Measurements from ENCODE around the gene ME3. TPM values are rescaled to one million over a fixed set of nuclear protein-coding genes. Genes with fewer than 3 reads are reported as not detected.
A peak's percentile ranks its signal among the peaks of the same experiment; 100 is the strongest.

Gene ME3
- total RNA-seq, 2 donors from 2014 or later = 13.8 to 20.3 TPM

DNA sequence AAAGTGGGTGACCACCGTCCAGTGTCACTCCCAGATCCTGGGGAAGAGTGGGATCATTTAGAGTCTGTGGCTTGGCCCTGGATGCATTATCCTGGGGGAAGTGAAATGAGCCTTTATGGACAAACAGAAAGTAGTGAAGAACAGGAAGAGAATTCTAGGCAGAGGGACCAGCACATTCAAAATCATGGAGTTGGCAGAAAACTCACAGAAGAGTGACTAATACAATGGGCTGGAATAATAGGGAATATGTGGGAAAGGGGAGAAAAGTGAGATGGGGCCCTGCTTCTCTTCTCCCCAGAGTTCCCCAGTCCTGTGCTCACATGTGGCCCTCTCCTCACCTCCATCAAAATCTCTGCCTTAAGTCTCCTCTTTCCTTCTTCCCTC lies 213.4 kb downstream of the ME3 start:
- Histone ChIP-seq H3K27me3 (no peaks in the 10 kb centered on the region), H3K9ac (ENCODE audit: low read depth in 2 of 2, low read length in 2 of 2) (no peak overlapping the region), H3K27ac (no peak overlapping the region), H3K4me3 (no peak overlapping the region), H3K9me3 (no peaks in the 10 kb centered on the region), H3K36me3 (no peaks in the 10 kb centered on the region), H3K4me1 (no peaks in the 10 kb centered on the region)
- intact Hi-C loops (cut with DNase I) = loop anchor here (5.0 kb wide), 2 partner anchors 148 to 343 kb away; partner anchors contain the start of gene PRSS23
- TF ChIP-seq, protein P1, sequence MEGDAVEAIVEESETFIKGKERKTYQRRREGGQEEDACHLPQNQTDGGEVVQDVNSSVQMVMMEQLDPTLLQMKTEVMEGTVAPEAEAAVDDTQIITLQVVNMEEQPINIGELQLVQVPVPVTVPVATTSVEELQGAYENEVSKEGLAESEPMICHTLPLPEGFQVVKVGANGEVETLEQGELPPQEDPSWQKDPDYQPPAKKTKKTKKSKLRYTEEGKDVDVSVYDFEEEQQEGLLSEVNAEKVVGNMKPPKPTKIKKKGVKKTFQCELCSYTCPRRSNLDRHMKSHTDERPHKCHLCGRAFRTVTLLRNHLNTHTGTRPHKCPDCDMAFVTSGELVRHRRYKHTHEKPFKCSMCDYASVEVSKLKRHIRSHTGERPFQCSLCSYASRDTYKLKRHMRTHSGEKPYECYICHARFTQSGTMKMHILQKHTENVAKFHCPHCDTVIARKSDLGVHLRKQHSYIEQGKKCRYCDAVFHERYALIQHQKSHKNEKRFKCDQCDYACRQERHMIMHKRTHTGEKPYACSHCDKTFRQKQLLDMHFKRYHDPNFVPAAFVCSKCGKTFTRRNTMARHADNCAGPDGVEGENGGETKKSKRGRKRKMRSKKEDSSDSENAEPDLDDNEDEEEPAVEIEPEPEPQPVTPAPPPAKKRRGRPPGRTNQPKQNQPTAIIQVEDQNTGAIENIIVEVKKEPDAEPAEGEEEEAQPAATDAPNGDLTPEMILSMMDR (IDR thresholded peaks at IDR 0.05) = no peak
- DNase-seq = no peak

DNA sequence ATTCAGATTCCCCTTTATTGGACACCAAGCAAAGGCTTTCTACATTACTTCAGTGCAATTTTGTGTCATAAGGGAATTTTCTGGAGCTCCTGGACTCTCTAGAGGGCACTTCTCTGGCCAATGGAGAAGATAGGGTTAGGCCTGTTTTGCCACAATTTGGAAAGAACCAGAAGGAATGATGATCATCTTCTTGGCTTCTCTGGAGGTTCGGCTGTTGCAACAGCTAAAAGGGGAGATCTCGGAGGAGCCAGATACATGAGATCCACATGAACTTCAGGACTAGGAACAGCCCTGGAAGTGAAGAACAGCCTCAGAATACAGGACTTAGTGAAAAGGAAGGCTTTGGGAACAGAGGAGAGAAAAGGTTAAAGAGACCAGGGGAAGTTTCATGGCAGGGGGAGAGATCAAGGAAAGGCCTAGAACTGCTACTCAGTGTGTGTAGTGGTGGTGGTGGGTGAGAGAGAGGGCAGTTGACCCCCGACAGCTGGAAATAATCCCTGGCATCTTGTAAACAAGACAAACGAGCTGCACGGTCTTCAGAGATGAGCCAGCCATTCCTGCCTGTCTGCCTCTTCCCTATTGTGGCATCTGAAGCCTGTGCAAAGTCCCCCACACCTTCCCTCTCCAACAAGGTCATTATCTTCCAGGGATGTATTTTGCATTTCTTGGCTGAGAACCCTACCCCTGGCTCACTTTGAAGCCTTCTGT lies 214.0 kb downstream of the ME3 start:
- TF ChIP-seq, protein P1 (IDR thresholded peaks at IDR 0.05) = no peak
- no peaks in the 10 kb centered on the region for H3K4me1 ChIP-seq
- H3K36me3 ChIP-seq = no peaks in the 10 kb centered on the region
- no peak overlapping the region for H3K4me3 ChIP-seq
- no peaks in the 10 kb centered on the region for H3K27me3 ChIP-seq
- H3K9me3 ChIP-seq = no peaks in the 10 kb centered on the region
- H3K27ac ChIP-seq = no peak overlapping the region
- H3K9ac ChIP-seq (ENCODE audit: low read depth in 2 of 2, low read length in 2 of 2) = no peak overlapping the region
- intact Hi-C loops (cut with DNase I) = loop anchor here (5.0 kb wide), 2 partner anchors 149 to 344 kb away; partner anchors contain the start of gene PRSS23
- no peak for DNase-seq

DNA sequence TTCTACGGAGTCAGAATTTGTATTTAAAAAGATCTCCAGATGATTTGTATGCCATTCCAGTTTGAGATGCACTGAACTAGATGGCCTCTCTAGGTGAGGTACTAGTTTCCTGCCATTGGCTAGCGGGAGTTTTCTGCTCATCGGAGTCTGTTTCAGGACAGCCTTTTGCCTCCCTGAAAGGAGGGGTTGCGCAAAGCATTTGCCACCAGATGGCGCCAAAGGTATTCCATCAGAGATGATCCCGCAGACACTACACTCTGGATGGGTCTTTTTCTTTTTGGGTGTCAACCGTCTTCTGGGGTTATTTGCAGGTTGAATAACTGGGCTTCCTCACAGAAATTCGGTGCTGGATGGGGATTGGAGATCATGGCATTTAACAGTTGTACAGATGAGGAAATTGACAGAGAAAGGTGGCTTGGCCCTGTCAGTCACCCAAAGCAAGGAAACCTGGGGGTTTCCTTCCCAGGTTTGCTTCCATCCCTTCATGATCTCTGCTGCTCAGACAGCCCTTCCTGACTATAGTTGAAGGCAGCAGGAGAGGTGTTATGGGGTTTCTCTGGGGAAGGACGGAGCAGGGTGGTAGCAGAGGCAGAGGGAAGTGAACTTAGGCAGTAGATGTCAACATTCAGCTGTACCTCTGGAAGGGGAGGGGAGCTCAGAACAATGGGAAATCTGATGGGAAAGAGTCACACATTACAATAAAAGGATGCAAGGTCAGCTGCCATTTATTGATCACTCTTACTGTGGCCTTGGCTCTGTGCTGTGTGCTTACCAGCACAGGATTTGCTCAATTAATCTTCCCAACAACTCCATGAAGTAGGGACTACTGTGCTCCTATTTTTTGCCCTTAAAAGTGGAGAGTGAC lies 216.1 kb downstream of the ME3 start:
- H3K27me3 ChIP-seq = no peaks in the 10 kb centered on the region
- intact Hi-C loops (cut with DNase I) = loop anchor here (2.0 to 5.0 kb wide), 3 partner anchors 151 to 360 kb away; partner anchors contain the start of gene PRSS23
- H3K4me1 ChIP-seq = no peaks in the 10 kb centered on the region
- H3K36me3 ChIP-seq = no peaks in the 10 kb centered on the region
- H3K9me3 ChIP-seq = no peaks in the 10 kb centered on the region
- H3K9ac ChIP-seq (ENCODE audit: low read depth in 2 of 2, low read length in 2 of 2) = no peak overlapping the region
- peak; percentile 89 for DNase-seq
- TF ChIP-seq, protein P1 (IDR thresholded peaks at IDR 0.05) = peak; percentile 89
- no peak overlapping the region for H3K4me3 ChIP-seq
- no peak overlapping the region for H3K27ac ChIP-seq

DNA sequence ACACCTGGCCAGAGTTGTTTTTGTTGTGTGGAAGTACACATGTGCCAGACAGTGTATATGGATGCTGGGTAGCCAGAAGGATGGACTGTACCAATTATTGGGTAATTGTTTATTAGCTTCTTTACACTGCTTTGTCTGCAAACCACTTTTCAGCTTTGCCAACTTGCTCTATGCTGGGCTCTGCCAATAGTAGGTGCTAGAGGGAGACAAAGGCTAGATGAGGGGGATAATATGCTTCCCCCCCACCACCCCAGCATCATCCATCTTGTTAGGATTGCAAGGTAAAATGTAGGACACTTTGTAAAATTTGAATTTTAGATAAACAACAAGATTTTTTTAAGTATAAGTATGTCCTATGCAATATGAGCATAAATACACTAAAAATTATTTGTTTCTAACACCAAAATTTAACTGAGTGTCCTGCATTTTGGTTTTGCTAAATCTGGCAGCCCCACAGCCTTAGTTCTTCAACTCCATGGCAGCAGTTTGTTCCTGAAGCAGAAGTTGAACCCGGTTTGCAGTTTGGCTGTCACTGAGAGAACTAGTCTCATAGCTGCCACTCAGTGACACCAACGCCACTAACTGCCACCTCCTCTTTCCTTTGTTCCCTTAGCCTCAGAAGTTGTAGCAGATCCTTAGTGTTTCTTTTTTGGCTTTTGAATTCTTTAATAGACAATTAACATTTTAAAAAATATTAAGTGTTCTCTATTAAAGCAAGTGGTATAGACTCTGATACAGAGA lies 219.0 kb downstream of the ME3 start:
- no peak for DNase-seq
- Histone ChIP-seq H3K4me1 (no peaks in the 10 kb centered on the region), H3K27me3 (no peaks in the 10 kb centered on the region), H3K36me3 (no peaks in the 10 kb centered on the region), H3K9me3 (no peaks in the 10 kb centered on the region), H3K4me3 (no peak overlapping the region), H3K9ac (ENCODE audit: low read depth in 2 of 2, low read length in 2 of 2) (no peak overlapping the region), H3K27ac (no peak overlapping the region)
- intact Hi-C loops (cut with DNase I) = loop anchor here (2.0 kb wide), 1 partner anchor 369 kb away; no protein-coding TSS in a partner anchor
- TF ChIP-seq, protein P1 (IDR thresholded peaks at IDR 0.05) = no peak

GRCh38 chr11:86449993-86450629 lies 222.3 kb downstream of the ME3 start:
- H3K9me3 ChIP-seq = no peaks in the 10 kb centered on the region
- H3K27ac ChIP-seq = no peak overlapping the region
- H3K27me3 ChIP-seq = no peaks in the 10 kb centered on the region
- DNase-seq = no peak
- intact Hi-C loops (cut with DNase I) = no loop called here
- H3K9ac ChIP-seq (ENCODE audit: low read depth in 2 of 2, low read length in 2 of 2) = no peak overlapping the region
- TF ChIP-seq, protein P1 (IDR thresholded peaks at IDR 0.05) = no peak
- no peak overlapping the region for H3K4me3 ChIP-seq
- no peaks in the 10 kb centered on the region for H3K4me1 ChIP-seq
- no peaks in the 10 kb centered on the region for H3K36me3 ChIP-seq

Measured in colonic mucosa (tissue), 4 donors.